Measurements from ENCODE around the gene SRP54. TPM values are rescaled to one million over a fixed set of nuclear protein-coding genes. Genes with fewer than 3 reads are reported as not detected.
"Not testable (repeated sequence)": the region's sequence is repeated elsewhere in the genome, so short reads cannot be mapped to it uniquely, and the experiment has no call there.

The SRP54 gene
- total and polyA plus RNA-seq, 2 donors (not counting 1 experiment from before 2014, with no cell fraction given) = 71.5 to 93.9 TPM

GRCh38 chr14:34956931-34957330 is 25.9 kb upstream of the SRP54 start:
- Histone ChIP-seq H2AFZ (ENCODE audit: low read length) (no peak overlapping the region), H3K9me3 (ENCODE audit: control insufficient read depth, insufficient read depth, low read depth, low read length) (no peaks in the 10 kb centered on the region), H4K20me1 (ENCODE audit: control insufficient read depth, extremely low read depth, insufficient read depth, low read length) (no peaks in the 10 kb centered on the region), H3K79me2 (ENCODE audit: control insufficient read depth, insufficient read depth, low read length) (no peaks in the 10 kb centered on the region), H3K4me2 (ENCODE audit: extremely low read depth, insufficient read depth, low read length) (no peak overlapping the region), H3K4me3 (replicated peaks in 1 of 4; ENCODE audit: control extremely low read depth in 1 of 4, insufficient read depth in 1 of 4, low read depth in 3 of 4, low read length in 4 of 4) (no peak overlapping the region), H3K9ac (ENCODE audit: insufficient read depth, low read length) (no peak overlapping the region), H3K4me1 (ENCODE audit: control insufficient read depth, extremely low read depth, insufficient read depth, low read length) (no peaks in the 10 kb centered on the region), H3K36me3 (ENCODE audit: control insufficient read depth, insufficient read depth, low read length) (no peaks in the 10 kb centered on the region), H3K27ac (ENCODE audit: insufficient read depth, low read length) (no peak overlapping the region), H3K27me3 (ENCODE audit: control insufficient read depth, insufficient read depth, low read length) (no peaks in the 10 kb centered on the region)
- no peak for DNase-seq (ENCODE audit: low read depth in 2 of 2)
- TF ChIP-seq, protein P1, sequence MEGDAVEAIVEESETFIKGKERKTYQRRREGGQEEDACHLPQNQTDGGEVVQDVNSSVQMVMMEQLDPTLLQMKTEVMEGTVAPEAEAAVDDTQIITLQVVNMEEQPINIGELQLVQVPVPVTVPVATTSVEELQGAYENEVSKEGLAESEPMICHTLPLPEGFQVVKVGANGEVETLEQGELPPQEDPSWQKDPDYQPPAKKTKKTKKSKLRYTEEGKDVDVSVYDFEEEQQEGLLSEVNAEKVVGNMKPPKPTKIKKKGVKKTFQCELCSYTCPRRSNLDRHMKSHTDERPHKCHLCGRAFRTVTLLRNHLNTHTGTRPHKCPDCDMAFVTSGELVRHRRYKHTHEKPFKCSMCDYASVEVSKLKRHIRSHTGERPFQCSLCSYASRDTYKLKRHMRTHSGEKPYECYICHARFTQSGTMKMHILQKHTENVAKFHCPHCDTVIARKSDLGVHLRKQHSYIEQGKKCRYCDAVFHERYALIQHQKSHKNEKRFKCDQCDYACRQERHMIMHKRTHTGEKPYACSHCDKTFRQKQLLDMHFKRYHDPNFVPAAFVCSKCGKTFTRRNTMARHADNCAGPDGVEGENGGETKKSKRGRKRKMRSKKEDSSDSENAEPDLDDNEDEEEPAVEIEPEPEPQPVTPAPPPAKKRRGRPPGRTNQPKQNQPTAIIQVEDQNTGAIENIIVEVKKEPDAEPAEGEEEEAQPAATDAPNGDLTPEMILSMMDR (conservative IDR thresholded peaks at IDR 0.05 in 1 of 2, IDR thresholded peaks at IDR 0.05 in 1 of 2; ENCODE audit: low read depth in 1 of 2, low read length in 2 of 2) = no peak
- no peak for TF ChIP-seq EZH2 (IDR thresholded peaks at IDR 0.05; ENCODE audit: low read length, missing control alignments)

- H3K27me3 ChIP-seq (ENCODE audit: control insufficient read depth, insufficient read depth, low read length) = no peaks in the 10 kb centered on the region
- H3K27ac ChIP-seq (ENCODE audit: insufficient read depth, low read length) = no peak overlapping the region
- no peak for DNase-seq (ENCODE audit: low read depth in 2 of 2)
- TF ChIP-seq, protein P1 (conservative IDR thresholded peaks at IDR 0.05 in 1 of 2, IDR thresholded peaks at IDR 0.05 in 1 of 2; ENCODE audit: low read depth in 1 of 2, low read length in 2 of 2) = no peak
- no peak for TF ChIP-seq EZH2 (IDR thresholded peaks at IDR 0.05; ENCODE audit: low read length, missing control alignments)
- H3K4me3 ChIP-seq (replicated peaks in 1 of 4; ENCODE audit: control extremely low read depth in 1 of 4, insufficient read depth in 1 of 4, low read depth in 3 of 4, low read length in 4 of 4) = no peak overlapping the region
- no peaks in the 10 kb centered on the region for H3K36me3 ChIP-seq (ENCODE audit: control insufficient read depth, insufficient read depth, low read length)
- H4K20me1 ChIP-seq (ENCODE audit: control insufficient read depth, extremely low read depth, insufficient read depth, low read length) = no peaks in the 10 kb centered on the region
- H2AFZ ChIP-seq (ENCODE audit: low read length) = no peak overlapping the region
- no peaks in the 10 kb centered on the region for H3K79me2 ChIP-seq (ENCODE audit: control insufficient read depth, insufficient read depth, low read length)
- no peaks in the 10 kb centered on the region for H3K4me1 ChIP-seq (ENCODE audit: control insufficient read depth, extremely low read depth, insufficient read depth, low read length)
- no peak overlapping the region for H3K4me2 ChIP-seq (ENCODE audit: extremely low read depth, insufficient read depth, low read length)
- no peaks in the 10 kb centered on the region for H3K9me3 ChIP-seq (ENCODE audit: control insufficient read depth, insufficient read depth, low read depth, low read length)
- H3K9ac ChIP-seq (ENCODE audit: insufficient read depth, low read length) = no peak overlapping the region
Measured at GRCh38 chr14:34957771-34958286, 25.0 kb upstream of the SRP54 start.

- H3K4me2 ChIP-seq (ENCODE audit: extremely low read depth, insufficient read depth, low read length); H2AFZ ChIP-seq (ENCODE audit: low read length); H3K79me2 ChIP-seq (ENCODE audit: control insufficient read depth, insufficient read depth, low read length); H3K4me1 ChIP-seq (ENCODE audit: control insufficient read depth, extremely low read depth, insufficient read depth, low read length); H3K4me3 ChIP-seq (replicated peaks in 1 of 4; ENCODE audit: control extremely low read depth in 1 of 4, insufficient read depth in 1 of 4, low read depth in 3 of 4, low read length in 4 of 4); DNase-seq (ENCODE audit: low read depth in 2 of 2); H3K9me3 ChIP-seq (ENCODE audit: control insufficient read depth, insufficient read depth, low read depth, low read length); H3K27ac ChIP-seq (ENCODE audit: insufficient read depth, low read length); H3K9ac ChIP-seq (ENCODE audit: insufficient read depth, low read length); H4K20me1 ChIP-seq (ENCODE audit: control insufficient read depth, extremely low read depth, insufficient read depth, low read length); H3K36me3 ChIP-seq (ENCODE audit: control insufficient read depth, insufficient read depth, low read length); H3K27me3 ChIP-seq (ENCODE audit: control insufficient read depth, insufficient read depth, low read length): not testable (repeated sequence)
Measured at GRCh38 chr14:34962106-34962505, 20.7 kb upstream of the SRP54 start.

Measured in fibroblast of lung (primary cell).